ENCODE results near the gene MSRB1.

Gene MSRB1

DNA sequence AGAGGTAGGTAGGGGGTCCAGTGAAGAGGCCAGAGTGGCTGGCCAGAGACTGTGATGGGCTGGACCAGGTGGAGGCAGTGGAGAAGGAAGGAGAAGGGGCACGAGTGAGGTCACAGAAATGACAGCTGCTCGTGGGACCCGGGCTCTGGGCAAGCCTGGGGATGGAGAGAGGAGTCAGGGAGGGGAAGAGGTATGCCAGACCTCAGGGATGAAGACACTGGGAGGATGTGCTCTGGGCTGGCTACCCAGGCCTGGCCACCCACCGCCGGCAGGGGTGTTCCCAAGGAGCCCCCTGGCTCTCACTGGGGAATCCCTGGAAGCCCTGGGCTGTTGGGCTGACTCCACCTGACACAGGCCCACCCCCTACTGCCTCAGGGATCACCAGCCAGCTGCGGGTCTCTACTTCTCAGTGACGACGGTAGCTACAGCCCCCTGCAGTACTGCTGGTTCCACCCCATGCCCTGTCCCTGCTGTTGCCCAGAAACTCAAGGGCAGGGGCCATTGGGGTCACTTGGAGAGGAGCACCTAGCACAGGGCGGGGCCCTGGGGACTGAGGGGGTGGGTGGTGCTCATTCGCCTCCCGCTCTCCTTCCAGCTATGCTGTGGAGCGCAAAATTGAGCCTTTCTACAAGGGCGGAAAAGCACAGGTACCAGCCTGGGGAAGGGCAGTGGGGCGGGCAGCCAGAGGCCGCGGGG is 30.6 kb upstream of the MSRB1 start:
- H3K4me3 ChIP-seq: no peak overlapping the region
- H3K27ac ChIP-seq: no peak overlapping the region
- TF ChIP-seq, protein P1, sequence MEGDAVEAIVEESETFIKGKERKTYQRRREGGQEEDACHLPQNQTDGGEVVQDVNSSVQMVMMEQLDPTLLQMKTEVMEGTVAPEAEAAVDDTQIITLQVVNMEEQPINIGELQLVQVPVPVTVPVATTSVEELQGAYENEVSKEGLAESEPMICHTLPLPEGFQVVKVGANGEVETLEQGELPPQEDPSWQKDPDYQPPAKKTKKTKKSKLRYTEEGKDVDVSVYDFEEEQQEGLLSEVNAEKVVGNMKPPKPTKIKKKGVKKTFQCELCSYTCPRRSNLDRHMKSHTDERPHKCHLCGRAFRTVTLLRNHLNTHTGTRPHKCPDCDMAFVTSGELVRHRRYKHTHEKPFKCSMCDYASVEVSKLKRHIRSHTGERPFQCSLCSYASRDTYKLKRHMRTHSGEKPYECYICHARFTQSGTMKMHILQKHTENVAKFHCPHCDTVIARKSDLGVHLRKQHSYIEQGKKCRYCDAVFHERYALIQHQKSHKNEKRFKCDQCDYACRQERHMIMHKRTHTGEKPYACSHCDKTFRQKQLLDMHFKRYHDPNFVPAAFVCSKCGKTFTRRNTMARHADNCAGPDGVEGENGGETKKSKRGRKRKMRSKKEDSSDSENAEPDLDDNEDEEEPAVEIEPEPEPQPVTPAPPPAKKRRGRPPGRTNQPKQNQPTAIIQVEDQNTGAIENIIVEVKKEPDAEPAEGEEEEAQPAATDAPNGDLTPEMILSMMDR (IDR thresholded peaks at IDR 0.05): no peak
- no peak for DNase-seq (ENCODE audit: low spot score)

DNA sequence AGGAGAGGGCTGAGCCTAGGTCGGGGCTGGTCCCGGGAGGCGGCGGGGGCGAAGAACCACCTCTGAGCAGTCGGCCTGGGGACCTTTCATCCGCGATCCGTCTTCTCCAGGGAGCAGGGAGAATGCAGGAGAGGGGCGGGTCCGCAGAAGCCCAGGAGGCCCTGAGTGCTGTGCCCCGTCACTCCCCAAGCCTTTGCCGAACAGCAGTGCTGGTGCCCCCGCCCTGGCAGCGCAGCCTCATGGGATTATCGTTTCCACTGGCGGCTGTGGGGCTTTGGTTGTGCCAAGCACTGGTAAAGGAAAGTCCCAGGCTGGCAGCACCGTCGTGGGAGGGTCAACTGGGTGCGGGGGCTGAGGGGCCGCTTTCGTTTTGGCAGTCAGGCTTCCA is 29.5 kb upstream of the MSRB1 start:
- DNase-seq (ENCODE audit: low spot score): no peak
- TF ChIP-seq, protein P1 (IDR thresholded peaks at IDR 0.05): no peak
- Histone ChIP-seq H3K27ac (peak overlapping the region in 1 of 2 donors; percentile 83), H3K4me3 (peak overlapping the region; percentile 100)

DNA sequence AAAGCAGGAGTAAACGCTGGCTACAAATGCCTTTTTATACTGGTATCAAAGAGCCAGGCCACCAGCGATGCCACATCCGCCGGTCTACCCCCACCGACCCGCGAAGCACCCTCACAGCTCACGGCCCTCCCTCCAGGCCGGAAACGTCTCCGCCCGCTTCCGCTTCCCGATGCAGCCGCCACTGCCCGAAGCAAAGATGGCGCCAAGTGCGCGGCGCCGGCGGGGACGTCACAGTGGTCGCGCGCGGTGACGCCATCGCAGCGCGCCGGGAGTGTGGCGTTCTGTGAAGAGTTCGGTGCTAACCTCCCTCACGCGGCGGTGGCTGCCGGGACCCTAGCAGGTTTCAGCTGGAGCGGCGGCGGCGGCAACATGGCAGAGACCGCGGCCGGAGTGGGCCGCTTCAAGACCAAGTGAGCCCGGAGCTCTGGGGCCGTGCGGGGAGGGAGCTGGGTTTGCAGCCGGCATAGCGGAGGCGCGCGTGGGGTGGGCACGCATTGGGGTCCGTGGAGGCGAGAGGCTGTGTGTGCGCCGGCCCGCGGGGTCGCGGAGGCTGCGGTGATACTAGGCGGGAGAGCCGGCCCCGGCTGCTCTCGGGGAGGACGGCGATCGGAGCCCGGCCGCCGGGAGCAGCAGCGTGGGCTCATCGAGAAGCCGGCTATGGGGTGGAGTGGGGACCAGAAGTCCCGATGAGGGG is 28.9 kb upstream of the MSRB1 start, which contains the start of gene TBL3:
TBL3 (plus strand) TSS at position 258 of the 694 bp plus-strand sequence; CDS start at position 370, 112 bp downstream.
- Histone ChIP-seq H3K27ac (peak within 1 kb of the TSS; percentile 83 to 96), H3K4me3 (peak within 1 kb of the TSS; percentile 100)
- DNase-seq (ENCODE audit: low spot score): peak; percentile 94
- TF ChIP-seq, protein P1 (IDR thresholded peaks at IDR 0.05): no peak

DNA sequence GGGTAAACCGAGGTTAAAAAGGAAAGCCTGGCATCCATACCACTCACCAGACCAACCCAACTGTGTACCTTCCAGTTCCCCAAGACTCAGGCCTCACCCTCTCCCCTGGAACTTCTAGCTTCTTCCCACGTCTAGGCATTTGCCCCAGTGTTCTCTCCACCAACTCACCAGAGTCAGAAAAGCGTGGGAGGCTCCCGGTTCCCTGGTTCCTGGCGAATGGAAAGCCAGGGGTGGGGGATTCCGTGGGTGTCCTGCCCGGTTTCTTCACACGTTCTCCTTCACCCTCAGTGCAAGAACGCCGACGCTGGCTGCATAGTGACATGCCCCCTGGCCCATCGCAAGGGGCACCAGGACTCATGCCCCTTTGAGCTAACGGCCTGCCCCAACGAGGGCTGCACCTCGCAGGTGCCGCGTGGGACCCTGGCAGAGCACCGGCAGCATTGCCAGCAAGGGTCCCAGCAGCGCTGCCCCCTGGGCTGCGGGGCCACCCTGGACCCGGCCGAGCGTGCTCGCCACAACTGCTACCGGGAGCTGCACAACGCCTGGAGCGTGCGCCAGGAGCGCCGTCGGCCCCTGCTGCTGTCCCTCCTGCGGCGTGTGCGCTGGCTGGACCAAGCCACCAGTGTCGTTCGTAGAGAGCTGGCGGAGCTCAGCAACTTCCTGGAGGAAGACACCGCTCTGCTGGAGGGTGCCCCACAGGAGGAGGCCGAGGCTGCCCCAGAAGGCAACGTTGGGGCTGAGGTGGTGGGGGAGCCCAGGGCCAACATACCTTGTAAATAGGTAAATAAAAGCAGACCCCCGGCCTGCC is 25.4 kb upstream of the MSRB1 start:
- TF ChIP-seq, protein P1 (IDR thresholded peaks at IDR 0.05): no peak
- no peak for DNase-seq (ENCODE audit: low spot score)
- Histone ChIP-seq H3K4me3 (no peak overlapping the region), H3K27ac (no peak overlapping the region)

DNA sequence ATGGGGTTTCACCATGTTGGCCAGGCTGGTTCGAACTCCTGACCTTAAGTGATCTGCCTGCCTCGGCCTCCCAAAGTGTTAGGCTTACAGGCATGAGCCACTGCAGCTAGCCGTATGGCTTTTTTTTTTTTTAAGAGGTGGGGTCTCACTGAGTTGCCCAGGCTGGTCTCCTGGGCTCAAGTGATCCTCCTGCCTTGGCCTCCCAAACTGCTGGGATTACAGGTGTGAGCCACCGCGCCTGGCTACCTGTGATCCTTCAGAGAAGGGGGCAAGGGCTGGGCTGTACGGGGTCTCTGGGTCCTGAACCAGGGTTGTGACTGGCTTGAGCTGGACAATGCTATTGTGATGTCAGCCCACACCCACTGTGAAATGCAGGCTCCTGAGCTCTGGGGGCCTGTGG is 23.5 kb upstream of the MSRB1 start, which contains the start of gene RNF151:
RNF151 (plus strand) TSS at position 397 of the 400 bp plus-strand sequence. CDS start 26 bp downstream, outside the sequence.
- TF ChIP-seq, protein P1 (IDR thresholded peaks at IDR 0.05): no peak
- H3K4me3 ChIP-seq: peak within 1 kb of the TSS; percentile 99
- no peak for DNase-seq (ENCODE audit: low spot score)
- H3K27ac ChIP-seq: peak within 1 kb of the TSS; percentile 96 to 98

DNA sequence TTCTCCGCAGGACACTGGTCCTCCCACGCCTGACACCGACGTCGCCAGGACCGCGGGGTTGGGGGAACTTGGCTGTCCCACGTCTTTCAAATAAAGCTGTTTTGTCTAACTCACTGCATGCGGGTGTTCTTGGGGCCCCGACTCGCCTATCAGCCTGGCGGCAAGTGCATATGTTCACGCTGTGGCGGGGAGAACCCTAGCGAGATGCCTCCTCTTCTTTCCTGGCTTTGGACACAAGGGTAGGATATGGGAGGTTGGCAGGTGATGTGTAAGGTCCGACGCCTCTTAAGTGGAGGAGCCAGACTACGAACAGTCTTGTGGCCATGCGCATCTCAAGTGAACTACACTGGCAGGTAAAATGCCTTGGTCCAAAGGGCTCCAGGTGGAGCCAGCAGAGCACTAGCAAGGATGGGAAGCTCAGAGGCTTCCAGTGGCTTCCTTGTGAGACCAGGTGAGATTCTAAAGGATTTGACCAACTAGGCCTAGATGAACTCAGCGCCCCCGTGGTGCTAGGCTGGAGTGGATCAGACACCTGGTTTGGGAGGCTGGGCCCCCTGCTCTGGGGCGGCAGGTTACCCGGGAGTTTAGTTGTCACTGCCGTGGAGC is 22.5 kb upstream of the MSRB1 start:
- Histone ChIP-seq H3K27ac (peak overlapping the region; percentile 96 to 98), H3K4me3 (peak overlapping the region; percentile 99)
- TF ChIP-seq, protein P1 (IDR thresholded peaks at IDR 0.05): no peak
- no peak for DNase-seq (ENCODE audit: low spot score)
